Astrocyte (in vitro differentiated cells and primary cell): ENCODE results near the gene WDR4.

Experiments
- CTCF ChIP-seq: IDR thresholded peaks from 2 replicates; pipeline ENCODE4 v1.5.1; 2011; ENCODE audit warnings: low read depth, mild to moderate bottlenecking, inconsistent platforms, low read length, moderate library complexity; ENCODE audit not compliant: insufficient read depth
- EZH2 ChIP-seq: IDR thresholded peaks from 2 replicates; pipeline ENCODE4 v1.6.1; 2012; ENCODE audit warnings: mild to moderate bottlenecking, low read length, inconsistent platforms; ENCODE audit not compliant: insufficient read depth

- TF ChIP-seq CTCF (no peak), EZH2 (no peak)
Observed at GRCh38 chr21:42850866-42851391, 28.4 kb downstream of the WDR4 start.
